Colonic mucosa (tissue), 4 donors: ENCODE data around the gene FOXP2. TPM values are rescaled to one million over a fixed set of nuclear protein-coding genes. Genes with fewer than 3 reads are reported as not detected.

ENCODE experiments used
- DNase-seq: peaks from one replicate; pipeline ENCODE4 v3.0.0-alpha.2; 2020
- H3K27ac ChIP-seq: fragments of 200-600 bp; one replicate; pipeline ENCODE4 v1.8.0; 2021
- H3K27me3 ChIP-seq: fragments of 200-600 bp; one replicate; pipeline ENCODE4 v1.8.0; 2021
- H3K36me3 ChIP-seq: fragments of 200-600 bp; one replicate; pipeline ENCODE4 v1.8.0; 2021
- H3K4me1 ChIP-seq: fragments of 200-600 bp; one replicate; pipeline ENCODE4 v1.8.0; 2021; ENCODE audit warnings: mild to moderate bottlenecking
- H3K4me3 ChIP-seq: fragments of 200-600 bp; one replicate; pipeline ENCODE4 v1.8.0; 2021
- H3K9ac ChIP-seq, 2 donors: one replicate each; pipeline ENCODE4 v1.7.0; 2013; ENCODE audit warnings: control low read depth in 2 of 2, low read depth in 2 of 2, low read length in 2 of 2
- H3K9me3 ChIP-seq: fragments of 200-600 bp; one replicate; pipeline ENCODE4 v1.8.0; 2021
- intact Hi-C: fragments of 100-400 bp; cut with DNase I; formaldehyde crosslinking; loops from one replicate; pipeline ENCODE4 v1.14.1; 2022
- total RNA-seq, 2 donors: library from RNA; stranded (reverse); fragmentation: NEBNext Ultra II Directional in 1 of 2; extraction: Animal tissue kit (Norgen Biotek cat#: 25700) in 1 of 2; gene quantifications; one replicate each; pipeline ENCODE4 v1.2.1, GENCODE V29; 2021
- TF ChIP-seq, protein P1 (sequence below): fragments of 200-600 bp; IDR thresholded peaks from one replicate; pipeline ENCODE4 v1.8.0; 2022; ENCODE audit warnings: antibody characterized with exemption, mild to moderate bottlenecking
- donor health status: healthy.
- donor health status: DM: no; HTN: no; CAD: no.
- donor health status: DM: no; HTN: no; CAD: no.

Gene FOXP2
- total RNA-seq, 2 donors from 2014 or later: 5.3 to 20.0 TPM

- TF ChIP-seq, protein P1, sequence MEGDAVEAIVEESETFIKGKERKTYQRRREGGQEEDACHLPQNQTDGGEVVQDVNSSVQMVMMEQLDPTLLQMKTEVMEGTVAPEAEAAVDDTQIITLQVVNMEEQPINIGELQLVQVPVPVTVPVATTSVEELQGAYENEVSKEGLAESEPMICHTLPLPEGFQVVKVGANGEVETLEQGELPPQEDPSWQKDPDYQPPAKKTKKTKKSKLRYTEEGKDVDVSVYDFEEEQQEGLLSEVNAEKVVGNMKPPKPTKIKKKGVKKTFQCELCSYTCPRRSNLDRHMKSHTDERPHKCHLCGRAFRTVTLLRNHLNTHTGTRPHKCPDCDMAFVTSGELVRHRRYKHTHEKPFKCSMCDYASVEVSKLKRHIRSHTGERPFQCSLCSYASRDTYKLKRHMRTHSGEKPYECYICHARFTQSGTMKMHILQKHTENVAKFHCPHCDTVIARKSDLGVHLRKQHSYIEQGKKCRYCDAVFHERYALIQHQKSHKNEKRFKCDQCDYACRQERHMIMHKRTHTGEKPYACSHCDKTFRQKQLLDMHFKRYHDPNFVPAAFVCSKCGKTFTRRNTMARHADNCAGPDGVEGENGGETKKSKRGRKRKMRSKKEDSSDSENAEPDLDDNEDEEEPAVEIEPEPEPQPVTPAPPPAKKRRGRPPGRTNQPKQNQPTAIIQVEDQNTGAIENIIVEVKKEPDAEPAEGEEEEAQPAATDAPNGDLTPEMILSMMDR: no peak
Measured at GRCh38 chr7:114647518-114647917, 232.9 kb downstream of the FOXP2 start.

DNA sequence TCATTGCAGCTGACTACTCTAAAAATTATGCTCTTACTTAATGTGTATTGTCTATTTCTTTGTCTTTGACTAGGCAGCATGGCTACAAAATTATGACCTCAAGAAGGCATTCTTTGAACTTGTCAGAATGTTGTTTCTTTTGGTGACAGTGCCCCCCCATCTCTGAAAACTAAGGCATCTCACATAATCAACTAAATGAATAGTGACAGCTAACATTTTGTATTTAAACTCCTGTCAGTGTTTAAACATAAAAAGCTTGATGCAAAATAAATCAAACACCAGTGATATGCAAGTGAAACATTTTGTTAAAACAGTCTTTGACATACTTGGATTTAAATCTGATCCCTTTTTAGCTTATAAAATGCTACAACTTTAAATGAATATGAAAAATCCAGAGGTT lies 233.5 kb downstream of the FOXP2 start:
- intact Hi-C loops: no loop called here
- TF ChIP-seq, protein P1: no peak

More at GRCh38 chr7:114647518-114647917, 232.9 kb downstream of the FOXP2 start:
- no peaks in the 10 kb centered on the region for H3K27me3 ChIP-seq
- no peak overlapping the region for H3K27ac ChIP-seq
- no peaks in the 10 kb centered on the region for H3K36me3 ChIP-seq
- H3K4me3 ChIP-seq: no peak overlapping the region
- no peak for DNase-seq
- no peaks in the 10 kb centered on the region for H3K9me3 ChIP-seq
- intact Hi-C loops: no loop called here
- H3K9ac ChIP-seq: no peak overlapping the region
- no peaks in the 10 kb centered on the region for H3K4me1 ChIP-seq

DNA sequence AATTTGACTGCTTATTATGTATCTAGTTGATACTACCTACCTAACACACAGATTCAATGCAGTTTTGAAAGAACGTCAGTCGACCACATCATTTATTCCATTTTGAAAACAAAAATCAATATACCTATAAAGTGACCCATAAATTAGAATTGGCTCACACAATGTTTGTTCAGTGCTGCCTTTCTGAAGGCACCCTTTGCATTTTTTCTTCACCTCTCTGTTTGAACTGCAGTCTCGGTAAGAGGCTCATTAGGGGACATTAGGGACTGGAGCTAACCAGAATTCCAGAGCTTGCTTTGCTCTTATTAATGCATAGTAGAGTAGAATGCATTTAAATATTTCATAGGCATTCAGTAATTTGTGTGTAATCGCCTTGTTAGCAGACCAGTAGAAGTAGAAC lies 234.1 kb downstream of the FOXP2 start:
- H3K4me1 ChIP-seq: no peaks in the 10 kb centered on the region
- intact Hi-C loops: no loop called here
- no peaks in the 10 kb centered on the region for H3K36me3 ChIP-seq
- TF ChIP-seq, protein P1: no peak
- H3K9ac ChIP-seq: no peak overlapping the region
- H3K27ac ChIP-seq: no peak overlapping the region
- no peaks in the 10 kb centered on the region for H3K9me3 ChIP-seq
- no peak for DNase-seq
- no peaks in the 10 kb centered on the region for H3K27me3 ChIP-seq
- H3K4me3 ChIP-seq: no peak overlapping the region

More for the DNA sequence above, 233.5 kb downstream of the FOXP2 start:
- Histone ChIP-seq H3K27me3 (no peaks in the 10 kb centered on the region), H3K9me3 (no peaks in the 10 kb centered on the region), H3K4me3 (no peak overlapping the region), H3K36me3 (no peaks in the 10 kb centered on the region), H3K4me1 (no peaks in the 10 kb centered on the region), H3K9ac (no peak overlapping the region), H3K27ac (no peak overlapping the region)
- no peak for DNase-seq

DNA sequence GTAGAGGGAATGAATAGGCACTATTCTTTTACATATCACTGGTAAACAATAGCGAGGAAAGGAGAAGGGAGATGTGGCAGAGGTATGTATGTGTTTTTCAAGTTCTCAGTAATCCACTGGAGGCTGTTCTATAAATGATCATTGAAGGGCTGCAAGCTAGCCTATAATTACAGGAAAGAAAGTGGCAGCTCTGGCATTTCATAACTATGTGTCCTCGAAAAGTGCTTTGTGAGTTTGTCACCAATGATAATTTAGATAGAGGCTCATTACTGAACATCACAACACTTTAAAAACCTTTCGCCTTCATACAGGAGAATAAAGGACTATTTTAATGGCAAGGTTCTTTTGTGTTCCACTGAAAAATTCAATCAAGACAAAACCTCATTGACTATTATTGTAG lies 235.1 kb downstream of the FOXP2 start:
- DNase-seq: no peak
- no peaks in the 10 kb centered on the region for H3K4me1 ChIP-seq
- H3K9ac ChIP-seq: no peak overlapping the region
- TF ChIP-seq, protein P1: no peak
- no peak overlapping the region for H3K27ac ChIP-seq
- H3K36me3 ChIP-seq: no peaks in the 10 kb centered on the region
- intact Hi-C loops: loop anchor here (10.0 kb wide), 2 partner anchors 235 to 575 kb away; partner anchors contain the start of gene FOXP2
- H3K4me3 ChIP-seq: no peak overlapping the region
- no peaks in the 10 kb centered on the region for H3K27me3 ChIP-seq
- H3K9me3 ChIP-seq: no peaks in the 10 kb centered on the region

GRCh38 chr7:114650491-114650890 lies 235.9 kb downstream of the FOXP2 start:
- Histone ChIP-seq H3K27me3 (no peaks in the 10 kb centered on the region), H3K9me3 (no peaks in the 10 kb centered on the region), H3K9ac (no peak overlapping the region), H3K4me1 (no peaks in the 10 kb centered on the region), H3K4me3 (no peak overlapping the region), H3K27ac (no peak overlapping the region), H3K36me3 (no peaks in the 10 kb centered on the region)
- TF ChIP-seq, protein P1: no peak
- no peak for DNase-seq
- intact Hi-C loops: loop anchor here (10.0 kb wide), 2 partner anchors 236 to 576 kb away; partner anchors contain the start of gene FOXP2
